Stimulated activated CD8-positive, alpha-beta memory T cell treated with anti-CD3 and anti-CD28 coated beads, Interleukin-15, amount 100 ng/mL, for 24 hours (primary cell): ENCODE measurements around the gene KCNJ1.

Experiments used
- DNase-seq: peaks from one replicate; pipeline ENCODE4 v3.0.0-alpha.2; 2020; ENCODE audit warnings: low read depth

KCNJ1 gene

DNA sequence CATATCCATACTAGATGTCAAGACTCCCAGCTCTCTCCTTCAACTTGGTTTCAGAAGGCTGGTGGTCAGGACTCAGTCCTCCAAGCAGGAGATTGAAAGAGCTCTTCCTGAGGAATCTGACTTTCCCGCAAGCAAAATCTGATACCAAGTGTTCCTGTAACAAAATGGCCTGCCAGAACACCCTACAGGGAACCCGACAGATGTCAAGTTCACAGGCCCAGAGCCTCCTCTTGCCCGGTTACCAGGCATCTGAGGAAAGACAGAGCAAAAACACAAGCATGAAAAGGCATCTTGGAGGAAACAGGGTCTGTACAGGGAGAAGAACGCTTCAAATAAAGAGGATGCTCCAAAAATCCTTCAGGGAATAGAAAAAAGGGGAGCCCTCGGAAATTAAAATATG is 15.4 kb upstream of the KCNJ1 start:
- no peak for DNase-seq

DNA sequence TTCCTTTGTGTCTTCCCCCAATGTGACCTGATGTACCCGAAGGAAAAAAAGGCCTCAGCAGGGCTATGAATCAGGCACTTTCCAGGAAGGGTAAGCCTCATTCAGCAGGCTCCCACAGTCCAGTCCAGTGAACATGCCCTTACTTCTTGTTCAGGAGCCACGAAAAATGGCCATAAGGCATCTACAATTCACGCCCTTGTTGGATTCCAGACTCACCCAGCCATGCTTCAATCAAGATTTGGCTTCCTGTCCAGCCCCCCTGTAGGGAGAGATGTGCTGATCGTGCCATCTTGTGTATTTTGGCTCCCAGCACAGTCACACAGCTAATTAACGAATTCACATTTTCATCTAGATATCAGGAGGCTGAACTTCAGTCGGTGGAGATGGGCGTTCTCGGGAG is 14.1 kb upstream of the KCNJ1 start:
- DNase-seq = no peak

DNA sequence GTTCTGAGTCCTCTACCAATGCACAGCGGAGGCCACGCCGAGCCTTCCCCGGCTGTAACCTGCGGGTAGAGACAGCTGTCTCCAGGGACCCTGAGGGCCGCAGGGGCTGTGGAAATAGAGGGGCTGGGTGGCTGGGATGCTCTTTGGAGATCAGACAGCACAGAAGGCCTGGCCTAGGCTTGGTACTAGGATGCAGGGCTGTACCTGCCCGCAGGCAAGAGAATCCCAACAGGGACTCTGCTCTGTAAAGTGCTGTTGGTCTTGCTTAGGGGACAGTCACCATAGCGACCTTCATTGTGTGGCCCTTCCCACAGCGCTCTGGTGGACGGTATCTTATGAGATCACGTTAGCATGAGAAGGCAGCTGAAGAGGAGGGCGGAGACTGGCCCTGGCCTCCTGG is 12.7 kb upstream of the KCNJ1 start:
- no peak for DNase-seq

DNA sequence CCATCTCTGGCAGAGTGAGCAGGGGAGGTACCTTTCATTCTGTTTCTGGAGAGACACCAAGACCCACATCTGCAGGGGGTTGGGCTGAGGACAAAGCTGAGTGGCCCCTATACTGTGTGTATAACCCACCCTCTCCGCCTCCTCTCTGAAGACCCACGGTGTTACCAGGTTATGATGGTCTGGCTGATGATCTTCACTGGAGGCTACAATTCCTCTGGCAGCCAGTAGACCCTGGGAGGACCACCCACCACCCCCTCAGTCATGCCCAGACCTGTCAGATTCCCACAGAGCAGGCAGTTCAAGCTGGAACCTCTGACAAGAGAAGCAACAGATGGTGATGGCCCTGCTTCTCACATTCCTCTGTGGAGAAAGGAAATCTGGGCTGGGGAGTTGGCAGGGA is 11.4 kb upstream of the KCNJ1 start:
- DNase-seq = no peak

DNA sequence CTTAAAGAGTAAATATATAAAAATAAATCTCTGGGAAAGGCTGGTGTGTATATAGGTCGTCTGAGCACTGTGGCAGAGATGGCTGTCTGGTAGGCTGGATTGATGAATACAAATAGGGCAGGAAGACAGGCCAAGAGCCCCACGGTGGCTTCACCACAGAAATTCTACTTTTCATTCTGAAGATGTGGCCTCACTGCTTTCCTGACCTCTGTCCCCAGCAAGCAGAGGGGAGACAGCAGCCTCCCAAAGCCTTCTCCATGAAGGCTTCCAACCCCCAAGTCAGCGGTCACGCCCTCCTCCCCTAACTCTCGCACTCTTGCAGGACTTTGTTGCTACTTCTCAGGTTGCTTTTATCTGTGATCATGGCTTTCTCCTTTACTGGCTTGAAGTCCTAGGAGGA is 10.6 kb upstream of the KCNJ1 start:
- DNase-seq = no peak

DNA sequence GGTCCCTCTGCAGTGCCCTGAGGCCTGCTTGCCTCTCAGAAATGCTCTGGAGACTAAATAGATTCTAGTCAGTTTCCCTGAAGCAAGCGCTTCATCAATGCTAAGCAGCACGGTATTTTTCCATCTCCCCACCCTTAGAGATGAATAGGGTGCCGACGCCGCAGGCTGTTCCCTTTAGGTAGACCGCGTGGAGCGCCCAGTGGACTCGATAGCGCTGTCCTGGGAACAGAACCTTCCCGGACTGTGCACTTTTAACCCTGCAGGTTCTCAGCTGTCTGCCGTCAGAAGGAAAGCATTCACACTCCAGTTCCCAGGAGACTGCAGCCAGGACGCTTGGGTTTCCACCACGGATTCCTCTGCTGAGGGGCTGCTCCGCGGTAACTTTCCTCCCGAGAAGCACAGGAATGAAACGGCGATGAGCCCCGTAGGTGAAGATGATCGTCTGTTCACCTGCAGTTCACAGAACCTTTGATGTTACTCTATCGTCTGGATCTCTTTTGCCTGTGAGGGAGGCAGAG is 9.1 kb upstream of the KCNJ1 start:
- DNase-seq = no peak

DNA sequence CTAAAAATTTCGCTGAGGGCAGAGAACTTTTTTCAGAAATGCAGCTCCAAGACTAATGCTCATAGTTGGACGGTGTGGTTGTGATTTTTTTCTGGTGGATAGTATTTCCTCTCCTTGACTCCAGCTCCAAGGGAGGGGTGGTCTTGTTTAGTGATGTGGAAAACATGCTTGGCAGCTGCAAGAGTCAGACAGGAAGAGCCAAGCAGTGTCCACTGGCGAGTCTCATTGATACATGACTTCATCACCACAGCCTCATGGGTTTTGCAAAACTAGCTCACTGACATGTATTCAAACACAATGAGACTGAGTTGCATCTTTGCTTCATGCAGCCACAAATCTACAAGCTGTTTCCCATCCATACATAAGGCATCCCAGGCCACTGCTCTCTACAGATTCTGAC is 7.3 kb upstream of the KCNJ1 start:
- no peak for DNase-seq

DNA sequence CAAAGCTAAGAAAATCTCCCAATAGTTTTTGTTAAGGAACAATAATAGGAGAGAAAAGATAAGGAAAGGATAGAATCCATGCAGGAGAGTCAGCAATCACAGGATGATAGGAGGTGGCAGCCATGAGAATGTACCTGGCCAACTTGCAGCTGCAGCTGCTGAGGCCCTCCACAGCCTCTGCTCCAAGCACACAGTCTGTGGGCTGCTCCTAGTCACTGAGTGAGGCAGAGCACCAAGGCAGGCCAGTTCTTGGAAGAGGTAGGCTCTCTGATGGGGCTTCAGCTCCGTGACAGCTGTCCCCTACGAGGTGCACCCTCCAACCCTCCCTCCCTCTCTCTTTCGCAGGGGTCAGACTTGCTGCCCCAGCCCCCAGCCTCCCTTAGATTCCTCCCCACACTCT is 5.5 kb upstream of the KCNJ1 start:
- DNase-seq = no peak

DNA sequence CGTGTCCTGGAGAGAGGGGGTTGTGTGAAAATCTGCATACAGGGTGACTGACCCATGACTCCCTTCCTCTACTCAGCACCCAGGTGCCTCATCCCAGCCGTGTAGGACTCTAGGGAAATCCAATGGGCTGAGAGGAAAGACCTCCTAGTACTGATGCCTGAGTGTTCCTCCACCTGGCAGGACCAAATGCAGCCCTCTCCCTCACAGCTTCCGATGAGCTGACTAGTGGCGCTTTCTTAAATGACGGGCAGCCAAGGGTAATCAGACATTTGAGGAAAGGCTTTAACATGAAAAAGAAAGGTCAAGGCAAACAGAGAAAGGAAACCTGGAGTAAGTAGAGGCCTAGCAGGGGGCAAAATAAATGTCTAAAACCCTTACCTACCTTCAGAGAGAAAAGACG is 5.0 kb upstream of the KCNJ1 start:
- no peak for DNase-seq

DNA sequence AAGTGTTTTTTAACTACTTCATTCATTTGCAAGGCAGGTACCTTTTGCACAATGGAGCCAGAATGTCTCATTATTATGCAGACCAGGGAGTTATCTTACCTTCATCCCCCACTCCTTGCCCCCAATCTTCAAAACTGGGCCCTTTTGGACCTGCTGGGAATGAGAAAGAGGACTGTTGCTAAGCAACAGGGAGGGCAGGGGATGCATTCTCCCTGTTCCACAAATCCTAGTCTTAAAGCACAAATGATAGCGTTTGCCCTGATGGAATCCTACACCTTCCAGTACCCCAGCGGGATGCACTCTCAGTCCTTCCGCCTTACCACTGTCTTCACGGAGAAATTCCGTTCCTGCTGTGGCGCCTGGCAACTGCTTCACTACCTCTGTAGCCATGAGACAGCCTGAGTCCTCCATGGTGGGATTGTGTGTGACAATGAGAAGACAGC is 4.1 kb upstream of the KCNJ1 start:
- no peak for DNase-seq

DNA sequence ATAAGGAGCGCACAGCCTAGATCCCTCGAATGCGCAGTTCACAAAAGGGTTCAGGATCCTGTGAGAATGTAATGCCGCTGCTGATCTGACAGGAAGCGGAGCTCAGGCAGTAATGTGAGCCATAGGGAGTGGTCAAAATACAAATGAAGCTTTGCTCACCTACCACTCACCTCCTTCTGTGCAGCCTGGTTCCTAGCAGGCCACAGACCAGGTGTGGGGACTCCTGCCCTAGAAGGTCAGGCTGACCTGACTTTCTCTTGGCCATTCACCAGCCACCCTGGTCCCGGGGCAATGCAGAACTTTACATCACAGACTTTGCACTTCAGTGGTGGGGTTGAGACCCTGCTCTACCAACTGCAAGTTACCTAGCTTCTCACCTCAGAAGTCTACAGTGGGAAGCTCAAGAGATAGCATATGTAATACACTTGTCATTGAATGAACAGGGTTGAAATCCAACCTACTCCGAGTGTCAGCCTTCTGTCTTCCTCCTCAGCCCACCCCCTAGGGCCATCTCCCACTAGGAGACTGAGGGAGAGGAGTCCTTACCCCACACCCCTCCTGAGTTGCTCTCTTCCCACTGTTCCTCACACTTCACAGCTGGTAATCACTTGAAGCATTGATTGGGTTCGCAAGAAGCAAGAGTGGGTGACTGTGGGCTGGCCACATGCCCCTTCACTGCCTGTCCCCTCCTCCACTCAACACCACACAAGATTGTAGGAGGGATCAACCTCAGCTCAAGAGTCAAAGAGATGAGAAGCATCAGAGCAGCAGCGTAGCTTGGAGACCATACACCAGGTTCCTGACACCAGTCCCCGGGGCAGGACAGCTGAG is 2.0 kb upstream of the KCNJ1 start:
- no peak for DNase-seq

DNA sequence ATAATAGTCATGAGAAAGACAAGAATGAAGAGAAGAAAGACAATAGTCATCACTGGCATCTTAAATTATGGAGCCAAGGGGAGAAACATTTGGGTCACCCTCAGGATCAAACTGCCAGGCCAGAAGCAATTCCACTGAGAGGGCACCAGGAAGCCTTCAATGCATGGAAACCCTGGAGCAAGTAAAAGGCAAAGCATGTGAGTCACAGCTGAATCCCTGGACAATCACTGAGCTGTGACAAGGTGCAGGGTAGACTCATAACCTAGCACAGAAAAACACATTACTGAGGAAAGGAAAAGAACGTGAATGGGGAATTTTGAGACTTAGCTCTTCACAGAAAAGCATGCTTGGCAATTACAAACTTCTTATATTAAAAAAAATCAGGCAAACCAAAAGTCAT is 1.6 kb downstream of the KCNJ1 start:
- no peak for DNase-seq

DNA sequence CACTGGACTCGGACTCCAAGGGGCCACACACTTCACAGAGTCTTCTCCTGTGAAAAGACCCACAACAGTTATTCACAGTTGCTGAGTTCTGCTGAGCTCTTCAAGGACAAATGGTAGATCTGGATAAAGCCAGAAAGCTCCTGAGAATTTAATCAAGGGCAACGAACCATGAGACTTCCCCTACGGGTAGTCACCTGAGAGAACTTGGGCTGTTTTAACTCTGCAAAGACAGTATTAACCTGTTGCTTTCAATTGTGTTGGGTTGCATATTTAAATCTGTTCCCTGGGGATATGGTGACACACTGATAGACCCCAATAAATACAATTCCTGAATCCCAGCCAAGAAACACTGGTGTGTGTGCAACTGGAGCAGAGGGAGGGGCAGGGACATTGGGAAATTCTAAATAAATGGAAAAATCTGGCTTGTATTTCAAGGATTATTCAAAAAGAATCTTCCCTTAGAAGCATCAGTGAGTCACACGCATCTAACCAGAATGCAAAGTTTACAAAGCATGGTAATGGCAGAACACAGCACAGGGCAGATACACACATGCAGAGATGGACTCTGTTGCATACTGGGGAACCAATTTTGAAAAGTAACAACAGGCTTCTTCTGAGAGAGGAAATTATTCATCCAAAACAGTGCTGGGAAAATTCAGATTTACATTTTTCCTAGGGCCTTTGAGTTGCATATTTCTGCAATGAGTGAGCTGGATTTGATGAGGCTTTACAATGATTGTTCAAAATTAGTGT is 4.0 kb downstream of the KCNJ1 start:
- DNase-seq = no peak

DNA sequence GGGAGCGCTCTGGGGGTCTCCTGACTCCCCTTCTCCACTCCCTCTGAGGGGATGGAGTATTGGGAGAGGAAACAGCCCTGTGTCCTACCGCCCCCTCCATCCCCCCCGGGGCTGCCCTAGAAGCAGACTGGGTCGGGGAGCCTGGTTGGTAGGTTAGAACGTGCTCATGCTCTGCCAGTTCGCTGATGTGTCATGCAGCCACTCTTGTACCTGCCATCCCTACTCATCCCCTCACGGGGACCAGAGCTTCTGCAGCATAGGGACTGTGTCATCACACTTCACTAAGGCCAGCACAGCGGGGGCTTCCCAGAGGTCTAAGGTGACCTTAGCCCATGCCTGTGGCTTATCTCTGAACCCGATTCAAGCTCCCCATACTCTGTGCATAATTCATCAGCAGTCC is 4.7 kb downstream of the KCNJ1 start:
- DNase-seq = no peak

DNA sequence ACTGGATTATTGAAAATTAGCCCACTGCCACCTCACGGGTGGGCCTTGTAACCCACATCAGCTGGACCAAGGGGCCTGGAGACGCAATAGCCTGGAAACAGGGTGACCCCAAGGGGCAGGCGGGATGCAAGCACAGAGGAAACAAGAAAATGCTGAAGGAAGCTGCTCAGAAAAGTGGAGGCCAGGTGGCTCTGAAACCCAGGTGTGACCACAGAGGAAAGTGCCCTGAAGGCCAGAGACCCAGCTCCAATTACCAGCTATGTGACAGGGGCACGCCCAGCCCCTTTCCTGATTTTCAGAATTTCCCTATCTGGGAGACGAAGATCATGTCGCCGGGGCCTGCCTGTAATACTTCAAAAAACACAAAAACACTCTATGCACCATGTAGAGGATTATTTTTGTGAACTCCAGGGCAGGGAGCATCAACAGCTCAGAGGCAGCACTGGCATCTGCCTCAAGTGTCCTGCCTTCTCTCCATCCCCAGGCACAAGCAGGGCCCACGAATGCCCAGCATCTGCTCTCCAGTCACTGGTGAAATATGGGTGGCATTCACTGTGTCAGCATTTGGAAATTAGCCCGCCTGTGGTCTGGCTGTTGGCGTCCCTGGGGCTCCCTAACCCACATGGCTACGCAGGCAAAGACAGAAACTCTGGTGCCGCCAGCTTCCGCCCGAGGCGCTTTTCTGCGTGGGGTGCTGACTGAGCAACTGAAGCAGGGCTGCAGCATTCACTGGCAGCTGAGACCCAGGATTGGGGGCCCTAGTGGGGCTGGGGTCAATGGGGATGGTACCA is 6.3 kb downstream of the KCNJ1 start:
- no peak for DNase-seq

DNA sequence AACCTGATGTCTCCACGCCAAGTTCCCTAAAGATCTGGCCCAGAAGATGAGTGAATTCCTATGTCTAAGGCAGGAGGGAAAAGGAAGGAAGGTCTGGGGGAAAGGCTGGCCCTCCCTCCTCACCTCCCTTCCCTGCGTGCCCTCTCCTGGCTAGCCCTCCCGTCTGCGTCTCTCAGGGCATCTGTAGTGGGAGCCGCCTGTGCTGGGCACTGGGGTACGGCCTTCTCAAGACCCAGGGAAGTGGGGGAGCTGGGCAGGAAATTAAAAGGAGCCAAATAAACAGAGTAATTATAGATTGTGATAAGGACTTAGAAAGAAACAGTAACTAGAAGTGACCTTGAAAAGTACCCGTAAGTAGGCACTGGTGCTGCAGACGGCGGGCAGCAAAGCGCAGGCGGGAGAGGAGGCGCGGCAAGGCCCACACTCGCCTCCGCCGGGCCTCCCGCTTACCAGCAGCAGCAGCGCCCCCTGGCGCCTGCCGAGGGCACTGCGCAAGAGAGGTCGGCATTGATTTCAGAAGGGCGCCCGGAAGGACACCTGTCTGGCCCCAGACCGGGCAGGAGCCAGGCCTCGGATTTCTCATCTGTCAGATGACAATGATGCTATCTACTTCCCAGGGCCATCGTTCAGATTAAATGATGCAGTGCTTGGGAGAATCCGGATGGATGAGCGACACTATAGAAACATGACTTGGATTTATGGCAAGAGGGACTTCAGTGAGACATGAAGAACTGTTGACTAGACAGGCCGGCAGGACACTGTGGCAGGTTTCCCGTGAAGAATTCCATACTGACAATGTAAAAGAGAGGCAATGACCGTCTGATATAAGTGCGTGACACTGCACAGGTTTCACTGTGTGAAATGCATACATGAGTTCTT is 7.3 kb downstream of the KCNJ1 start:
- DNase-seq = peak; percentile 67

DNA sequence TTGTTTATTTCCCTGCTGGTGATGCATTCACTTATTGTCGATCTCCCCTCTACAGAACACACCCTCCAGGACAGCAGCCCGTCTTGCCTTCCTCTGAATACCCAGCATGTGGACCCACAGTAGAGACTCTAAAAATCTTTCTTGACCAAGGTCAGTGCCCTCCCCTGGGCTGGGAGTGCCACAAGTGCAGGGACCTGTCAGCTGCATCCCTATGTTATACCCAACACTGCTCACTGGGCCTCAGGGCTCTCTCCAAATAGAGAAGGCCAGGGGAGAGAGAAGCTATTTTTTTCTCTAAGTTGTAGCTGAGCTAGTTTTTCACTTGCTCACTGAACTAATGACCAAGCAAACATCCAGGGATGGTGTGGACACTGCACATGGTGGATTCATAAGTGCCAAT is 9.8 kb downstream of the KCNJ1 start:
- DNase-seq = no peak

DNA sequence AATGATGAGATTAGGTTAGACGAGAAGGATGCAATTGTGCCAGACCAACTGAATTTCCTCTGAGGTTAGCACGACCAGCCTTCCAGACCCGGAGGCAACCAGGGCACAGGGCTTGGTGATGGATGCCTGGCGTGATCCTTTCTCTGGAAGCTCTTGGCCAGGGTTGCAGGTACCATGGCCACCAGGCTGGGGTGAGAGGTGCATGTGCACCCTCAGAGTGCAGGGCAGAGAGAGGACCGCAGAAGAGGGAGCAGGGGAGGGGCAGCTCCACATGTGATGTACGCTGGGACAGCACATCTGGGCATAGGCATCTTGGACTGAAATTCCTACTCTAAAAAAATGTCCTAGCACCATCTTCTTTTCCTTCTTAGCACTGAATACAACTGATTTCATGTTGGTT is 10.9 kb downstream of the KCNJ1 start:
- no peak for DNase-seq

DNA sequence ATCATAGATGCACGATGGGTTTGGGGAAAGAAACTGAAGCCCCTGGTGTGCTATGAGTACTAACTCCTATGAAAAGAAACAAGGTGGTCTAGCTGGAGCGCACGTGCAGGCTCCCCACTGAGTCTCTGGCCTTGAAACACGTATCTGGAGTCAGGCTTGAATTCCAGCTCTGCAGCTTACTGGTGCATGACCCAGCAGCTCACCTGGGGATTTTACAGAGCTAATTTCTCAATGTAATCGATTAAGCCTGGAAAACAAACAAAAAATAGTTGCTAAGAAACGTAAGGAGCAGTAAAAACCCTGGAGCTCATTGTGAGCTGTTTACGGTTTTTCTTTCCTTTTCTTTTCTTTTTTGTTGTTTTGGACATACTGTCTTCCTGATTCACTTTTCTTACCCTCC is 12.3 kb downstream of the KCNJ1 start:
- DNase-seq = no peak

DNA sequence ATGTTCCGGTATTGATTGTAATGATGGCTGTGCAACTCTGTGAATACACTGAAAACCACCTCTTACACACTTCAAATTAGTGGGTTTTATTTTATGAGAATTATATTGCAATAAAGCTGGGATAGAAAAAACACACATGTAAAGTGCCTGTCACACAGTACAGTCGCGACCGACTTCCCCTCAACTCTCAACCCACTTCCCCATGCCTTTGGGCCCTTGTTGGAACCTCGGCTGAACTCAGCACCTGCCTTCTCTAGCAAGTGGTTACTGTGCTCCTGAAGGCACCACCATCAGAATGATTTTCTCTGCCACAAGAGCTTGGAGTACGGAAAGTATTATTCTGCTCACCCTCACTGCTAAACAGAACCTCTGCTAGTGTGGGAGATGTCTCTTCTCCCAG is 13.5 kb downstream of the KCNJ1 start:
- DNase-seq = no peak

DNA sequence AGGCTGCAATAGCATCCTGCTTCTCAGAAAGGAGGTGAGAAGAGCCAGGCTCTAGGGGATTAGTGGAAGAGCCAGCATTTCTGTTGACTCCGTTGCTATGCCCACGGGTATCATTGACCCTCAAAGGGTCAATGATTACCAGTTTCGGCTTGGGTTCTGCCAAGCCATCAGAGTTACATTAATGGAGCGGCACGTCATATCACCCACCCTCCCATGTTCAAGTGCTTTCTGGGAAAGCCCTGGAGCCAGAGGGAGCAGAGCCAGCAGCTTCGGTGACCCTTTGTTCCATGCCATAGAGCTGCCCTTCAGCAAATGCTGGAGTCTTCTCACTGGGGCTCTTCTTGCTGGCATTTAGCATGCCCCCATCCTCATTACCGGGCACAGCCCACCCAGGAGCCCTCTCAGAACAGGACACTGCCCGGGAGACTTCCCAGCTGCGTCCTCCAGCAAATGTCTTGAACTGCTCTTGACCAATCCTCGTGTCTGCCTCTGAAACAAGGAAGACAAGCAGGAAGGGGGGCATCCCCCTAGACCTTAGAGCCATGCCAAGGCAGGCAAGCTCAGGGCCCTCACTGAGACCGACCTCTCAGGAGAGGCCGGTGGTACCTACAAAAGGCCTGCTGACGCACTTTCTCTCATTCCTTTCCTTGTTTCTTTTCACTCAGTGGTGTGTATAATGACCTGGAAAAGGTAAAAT is 14.6 kb downstream of the KCNJ1 start:
- DNase-seq = no peak
